GM19395 (cell line): ENCODE measurements around the gene KIAA1958.
A peak's percentile ranks its signal among the peaks of the same experiment; 100 is the strongest.
"Not testable (repeated sequence)": the region's sequence is repeated elsewhere in the genome, so short reads cannot be mapped to it uniquely, and the experiment has no call there.

ENCODE experiments used
- ATAC-seq: cut with Tn5 transposase; IDR thresholded peaks from one replicate; pipeline ENCODE4 v1.9.1; 2021; ENCODE audit warnings: mild to moderate bottlenecking, moderate library complexity; ENCODE audit not compliant: unreplicated experiment

KIAA1958 gene

DNA sequence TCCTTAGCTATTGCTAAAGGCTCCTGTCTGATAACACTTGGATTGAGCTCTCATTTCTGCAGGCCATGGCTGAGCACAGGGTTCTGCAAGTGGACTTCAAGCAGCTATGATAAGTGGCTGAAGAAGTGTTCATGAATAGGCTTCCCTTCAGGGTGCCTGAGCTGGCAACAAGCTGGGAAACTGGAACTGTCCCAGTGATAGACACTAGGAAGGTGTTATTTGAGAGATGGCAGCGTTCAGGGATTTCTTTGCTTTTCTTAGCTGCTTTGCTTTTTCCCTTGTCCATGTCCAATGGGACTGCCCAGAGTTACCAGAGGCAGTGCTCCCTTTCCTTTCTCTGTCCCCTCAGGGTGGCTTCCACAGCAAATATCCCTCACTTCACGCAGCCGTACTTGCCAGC is 155.5 kb downstream of the KIAA1958 start:
- ATAC-seq = no peak

GRCh38 chr9:112647596-112647995 is 161.0 kb downstream of the KIAA1958 start:
- no peak for ATAC-seq

DNA sequence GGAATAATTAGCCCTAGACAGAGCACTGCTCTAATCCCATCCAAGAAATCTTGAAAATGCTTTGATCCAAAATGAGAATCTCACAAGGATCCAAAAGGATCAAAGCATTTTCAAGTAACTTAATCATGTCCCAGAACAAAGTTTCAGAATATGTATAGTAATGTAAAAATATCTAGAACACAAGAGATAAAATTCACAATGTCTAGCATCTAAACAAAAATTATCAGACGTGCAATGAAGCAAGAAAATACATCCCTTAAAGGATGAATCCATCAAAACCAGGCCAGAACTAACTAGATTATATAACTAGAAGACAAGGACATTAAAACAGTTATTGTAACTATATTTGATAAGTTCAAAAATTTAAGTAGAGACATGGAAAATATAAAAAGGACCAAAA is 162.0 kb downstream of the KIAA1958 start:
- no peak for ATAC-seq

- ATAC-seq = no peak
Observed at GRCh38 chr9:112654282-112654681, 167.7 kb downstream of the KIAA1958 start.

- ATAC-seq = no peak
Observed at GRCh38 chr9:112655668-112656067, 169.0 kb downstream of the KIAA1958 start.

DNA sequence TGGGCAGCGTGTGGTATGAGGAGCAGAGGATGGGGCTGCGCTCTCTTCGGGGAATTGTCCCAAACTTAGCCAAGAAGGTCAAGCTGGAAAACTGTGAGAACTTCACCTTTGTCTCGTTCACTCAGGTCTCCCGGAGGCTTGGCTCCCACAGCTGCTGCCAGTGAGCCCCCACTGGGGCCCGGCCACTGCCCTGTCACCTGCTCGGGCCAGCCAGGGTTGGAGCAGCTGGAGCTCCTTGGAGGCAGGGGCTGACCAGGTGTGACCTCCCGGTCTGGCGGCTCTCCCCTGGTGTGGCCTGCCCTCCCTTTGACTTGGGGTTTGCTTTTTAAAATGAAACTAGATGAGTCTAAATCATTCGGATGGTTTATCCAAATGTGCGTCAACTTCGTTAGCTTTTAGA is 173.3 kb downstream of the KIAA1958 start:
- ATAC-seq = no peak

GRCh38 chr9:112663681-112664080 is 177.1 kb downstream of the KIAA1958 start:
- no peak for ATAC-seq

DNA sequence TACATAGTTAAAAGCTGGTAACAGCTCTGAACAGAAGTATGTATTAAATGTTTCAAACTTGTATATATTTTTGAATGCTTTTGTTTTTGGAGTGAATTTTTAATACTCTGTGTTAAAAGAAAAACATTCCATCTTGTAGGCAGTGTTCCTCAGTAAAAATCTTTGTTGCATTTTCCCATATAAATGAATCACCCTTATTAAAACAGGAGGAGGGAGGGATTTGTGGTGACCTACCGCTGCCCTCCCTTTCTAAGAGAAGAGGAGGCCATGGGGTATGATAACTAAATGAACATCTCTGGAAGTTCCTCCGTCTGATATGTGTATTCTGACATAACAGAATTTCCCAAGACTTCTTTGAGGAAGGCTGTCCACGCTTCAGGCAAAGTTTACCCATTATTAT is 177.9 kb downstream of the KIAA1958 start:
- ATAC-seq = no peak

GRCh38 chr9:112665347-112665746 is 178.7 kb downstream of the KIAA1958 start:
- ATAC-seq = no peak

DNA sequence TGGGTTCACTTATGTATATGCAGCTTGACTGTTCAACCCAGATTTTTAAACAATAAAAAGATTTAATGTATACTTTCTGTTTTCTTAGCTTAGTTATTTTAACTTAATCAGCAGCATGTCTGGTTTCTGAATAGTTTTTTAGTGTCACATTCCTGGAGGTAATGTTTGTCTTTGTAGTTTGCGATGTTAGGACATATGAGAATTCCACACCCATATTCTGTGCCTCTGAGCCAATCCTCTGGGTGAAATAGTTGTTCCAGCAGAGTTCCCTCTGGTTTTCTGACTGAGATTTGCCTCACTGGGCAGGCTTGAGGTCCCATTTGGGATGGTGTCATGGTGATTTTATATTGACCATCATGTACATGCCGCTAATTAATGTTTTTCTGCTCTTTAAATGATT is 182.7 kb downstream of the KIAA1958 start:
- no peak for ATAC-seq

- no peak for ATAC-seq
Observed at GRCh38 chr9:112670991-112671625, 184.5 kb downstream of the KIAA1958 start.

DNA sequence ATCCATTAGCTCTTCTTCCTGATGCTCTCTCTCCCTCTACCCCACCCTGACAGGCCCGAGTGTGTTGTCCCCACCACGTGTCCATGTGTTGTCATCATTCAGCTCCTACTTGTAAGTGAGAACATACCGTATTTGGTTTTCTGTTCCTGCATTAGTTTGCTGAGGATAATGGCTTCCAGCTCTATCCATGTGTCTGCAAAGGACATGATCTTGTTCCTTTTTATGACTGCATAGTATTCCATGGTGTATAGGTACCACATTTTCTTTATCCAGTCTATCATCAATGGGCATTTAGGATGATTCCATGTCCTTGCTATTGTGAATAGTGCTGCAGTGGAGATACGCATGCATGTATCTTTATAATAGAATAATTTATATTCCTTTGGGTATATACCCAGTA is 186.6 kb downstream of the KIAA1958 start:
- not testable (repeated sequence) for ATAC-seq

DNA sequence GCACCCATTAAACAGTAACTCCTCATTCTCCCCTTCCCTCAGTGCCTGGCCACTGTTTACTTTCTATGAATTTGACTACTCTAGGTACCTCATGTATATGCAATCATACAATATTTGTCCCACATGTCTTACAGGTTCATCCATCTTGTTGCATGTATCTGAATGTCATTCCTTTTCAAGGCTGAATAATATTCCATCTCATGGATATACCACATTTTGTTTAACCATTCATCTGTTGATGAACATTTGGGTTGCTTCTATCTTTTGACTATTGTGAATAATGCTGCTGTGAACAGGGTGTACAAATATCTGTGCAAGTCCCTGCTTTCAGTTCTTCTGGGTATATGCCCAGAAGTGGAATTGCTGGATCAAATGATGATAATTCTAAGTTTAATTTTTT is 190.4 kb downstream of the KIAA1958 start:
- ATAC-seq = no peak

DNA sequence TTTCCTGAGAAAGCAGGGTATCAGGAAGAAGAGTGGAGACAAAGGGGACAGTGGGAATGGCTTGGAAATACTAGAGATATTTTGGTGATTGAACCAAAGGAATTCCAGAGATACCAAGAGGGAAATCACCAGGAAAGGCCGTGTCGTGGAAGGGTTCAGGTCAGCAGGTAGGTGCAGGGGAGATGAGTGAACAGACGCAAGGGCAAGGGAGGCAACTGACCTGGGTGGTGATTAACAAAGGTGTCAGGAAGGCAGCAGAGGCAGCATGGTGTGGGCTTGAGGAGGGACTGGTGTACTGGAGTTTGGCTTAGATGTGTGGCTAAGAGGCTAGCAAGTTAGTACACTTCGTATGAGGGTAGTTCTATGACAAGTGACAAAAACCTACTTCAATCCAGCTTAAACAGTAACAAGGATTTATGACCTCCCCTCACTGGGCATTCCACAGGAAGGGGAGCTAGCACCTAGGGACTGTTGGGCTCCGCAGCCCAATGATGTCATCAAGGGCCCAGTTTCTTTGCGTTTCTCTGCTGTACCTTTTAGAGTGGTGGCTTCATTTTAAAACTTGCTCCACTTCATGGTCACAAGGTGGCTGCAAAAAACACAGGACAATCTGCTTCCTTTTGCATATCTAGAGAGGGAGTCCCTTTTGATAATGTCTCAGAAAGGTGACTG is 194.2 kb downstream of the KIAA1958 start:
- ATAC-seq = no peak

DNA sequence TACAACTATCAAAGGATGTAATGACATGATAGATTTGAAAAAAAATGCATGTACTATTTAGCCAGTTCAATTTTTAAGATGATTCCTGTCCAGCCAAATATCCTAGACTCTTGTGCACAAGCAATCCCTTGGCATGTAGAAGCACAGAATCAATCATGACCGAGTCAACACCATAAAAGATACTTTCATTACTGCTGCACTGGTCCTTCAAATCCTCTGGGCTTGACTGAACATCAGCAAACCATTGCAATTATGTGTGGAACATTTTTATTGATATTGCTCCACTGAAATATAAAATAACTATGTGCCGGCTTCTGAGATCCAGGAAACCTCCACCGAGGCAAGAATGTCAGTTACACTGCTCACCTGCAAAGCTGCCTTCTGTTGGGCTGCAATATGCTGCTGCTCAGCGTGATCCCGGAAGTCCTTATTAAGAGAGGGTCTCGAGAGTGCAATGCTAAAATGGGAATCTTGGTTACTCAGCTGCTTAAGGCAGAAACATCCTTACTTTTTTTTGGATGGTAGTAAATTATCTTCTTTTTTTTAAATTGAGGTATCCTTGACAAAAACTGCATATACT is 202.6 kb downstream of the KIAA1958 start:
- ATAC-seq = no peak

GRCh38 chr9:112694706-112695555 is 208.3 kb downstream of the KIAA1958 start:
- no peak for ATAC-seq

GRCh38 chr9:112696461-112696860 is 209.8 kb downstream of the KIAA1958 start:
- ATAC-seq = no peak

DNA sequence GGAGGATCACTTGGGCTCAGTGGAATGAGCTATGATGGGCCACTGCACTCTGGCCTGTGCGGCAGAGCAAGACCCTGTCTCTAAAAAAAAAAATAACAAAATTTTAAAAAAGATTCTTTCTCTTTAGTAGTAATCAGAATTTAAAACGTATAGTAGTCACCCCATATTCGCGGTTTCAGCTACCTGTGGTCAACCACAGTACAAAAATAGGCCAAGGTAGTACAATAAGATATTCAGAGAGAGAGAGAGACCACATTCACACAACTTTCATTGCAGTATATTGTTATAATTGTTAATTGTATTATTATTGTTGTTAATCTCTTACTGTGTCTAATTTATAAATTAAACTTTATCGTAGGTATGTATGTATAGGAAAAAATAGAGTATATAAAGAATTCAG is 212.6 kb downstream of the KIAA1958 start:
- peak; percentile 91 for ATAC-seq

GRCh38 chr9:112700085-112700484 is 213.5 kb downstream of the KIAA1958 start:
- ATAC-seq = no peak

GRCh38 chr9:112703304-112703703 is 216.7 kb downstream of the KIAA1958 start:
- no peak for ATAC-seq

DNA sequence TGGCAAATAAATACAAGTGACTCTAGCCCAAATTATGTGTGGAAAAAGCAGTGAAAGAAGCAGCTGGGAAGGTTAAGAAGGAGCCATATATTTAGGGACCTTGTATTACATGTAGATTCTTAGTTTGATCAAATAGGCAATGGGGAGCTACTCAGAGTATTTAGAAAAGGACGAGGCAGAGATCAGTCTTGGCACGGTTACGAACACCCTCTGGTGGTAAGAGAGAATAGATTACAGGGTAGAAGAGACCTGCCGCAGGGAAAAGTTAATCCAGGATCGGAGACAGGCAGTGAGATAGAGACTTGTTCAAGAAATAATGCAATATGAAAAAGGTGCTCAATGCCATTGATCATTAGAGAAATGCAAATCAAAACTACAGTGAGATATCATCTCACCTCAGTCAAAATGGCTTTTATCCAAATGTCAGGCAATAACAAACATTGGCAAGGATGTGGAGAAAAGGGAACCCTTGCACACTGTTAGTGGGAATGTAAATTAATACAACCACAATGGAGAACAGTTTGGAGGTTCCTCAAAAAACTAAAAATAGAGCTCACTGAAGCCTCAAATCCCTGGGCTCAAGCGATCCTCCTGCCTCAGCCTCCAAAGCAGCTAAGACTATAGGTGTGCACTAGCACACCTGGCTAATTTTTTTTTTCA is 219.3 kb downstream of the KIAA1958 start:
- ATAC-seq = no peak
